Measurements from ENCODE around the gene NPC2. TPM values are rescaled to one million over a fixed set of nuclear protein-coding genes. Genes with fewer than 3 reads are reported as not detected.

NPC2 gene
- total and polyA plus RNA-seq, 2 of the 4 experiments (the other 2 are of a cell fraction) = 210 to 273 TPM

DNA sequence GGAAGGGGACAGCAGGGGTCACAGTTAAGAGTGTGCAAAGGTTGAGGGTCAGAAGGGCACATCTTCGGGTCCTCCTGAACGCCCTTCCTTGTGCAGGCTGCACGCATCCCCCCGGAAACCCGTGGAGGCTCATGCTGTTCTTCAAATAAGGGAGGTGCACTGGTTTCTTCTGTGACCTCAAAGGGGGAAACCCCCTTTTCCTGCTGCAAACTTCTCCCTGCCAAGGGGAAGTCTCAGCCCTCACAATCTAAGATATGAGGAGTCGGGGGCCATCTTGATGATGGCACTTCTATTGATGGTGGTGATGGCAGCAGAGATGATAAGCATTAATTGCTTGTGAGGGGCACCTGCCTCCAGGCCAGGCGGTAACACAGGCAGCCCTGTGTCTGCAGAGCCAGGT is 40.5 kb upstream of the NPC2 start:
- POLR2A ChIA-PET (ENCODE audit: unreplicated experiment) = no interaction called here
- dilution Hi-C loops (cut with HindIII; ENCODE audit: low sequenced_read_pairs, unreplicated experiment) (no loop called here), intact Hi-C loops (cut with micrococcal nuclease) (no loop called here), in situ Hi-C loops (cut with MboI; ENCODE audit: low sequenced_read_pairs) (no loop called here)
- no TSS peak for BruUV-seq (replicated peaks)
- H3K9me1 ChIP-seq (ENCODE audit: insufficient read depth, low read length) = peaks cover 5% of the 10 kb centered on the region
- no peak overlapping the region for H2BK5ac ChIP-seq (ENCODE audit: low read depth, low read length, poor library complexity, severe bottlenecking)
- H3K27ac ChIP-seq (ENCODE audit: insufficient read depth, low read length) = no peak overlapping the region
- H3K4me3 ChIP-seq (ENCODE audit: insufficient read depth, low read depth, low read length) = no peak overlapping the region
- no peak overlapping the region for H2AFZ ChIP-seq (replicated peaks; ENCODE audit: low read length, poor library complexity)
- H3K18ac ChIP-seq (ENCODE audit: low read depth, low read length) = no peak overlapping the region
- H3K4me1 ChIP-seq (ENCODE audit: control insufficient read depth, insufficient read depth, low read length) = peaks cover 3% of the 10 kb centered on the region
- no peak overlapping the region; the same call in 1 of the 2 replicates for H3K4ac ChIP-seq (ENCODE audit: low read depth, low read length)
- no peak overlapping the region for H2BK15ac ChIP-seq (ENCODE audit: low read depth, low read length)
- H3K56ac ChIP-seq (ENCODE audit: extremely low read depth, insufficient read depth, low read length) = no peak overlapping the region
- H2BK120ac ChIP-seq (ENCODE audit: low read depth, low read length) = no peak overlapping the region
- no peaks in the 10 kb centered on the region for H3K27me3 ChIP-seq (ENCODE audit: control insufficient read depth, insufficient read depth, low read length)
- no peak overlapping the region for H2AK5ac ChIP-seq (ENCODE audit: low read depth, low read length)
- no peak overlapping the region for H4K8ac ChIP-seq (ENCODE audit: low read depth in 2 of 2, low read length in 2 of 2)
- no peak overlapping the region for H4K91ac ChIP-seq (ENCODE audit: insufficient read depth, low read depth, low read length)
- H2BK20ac ChIP-seq (ENCODE audit: low read depth, low read length) = no peak overlapping the region
- H3K9me3 ChIP-seq (ENCODE audit: control insufficient read depth, insufficient read depth, low read length) = no peaks in the 10 kb centered on the region
- no peaks in the 10 kb centered on the region for H4K20me1 ChIP-seq (ENCODE audit: insufficient read depth, low read length)
- no peaks in the 10 kb centered on the region; the same call in 1 of the 2 replicates for H3K36me3 ChIP-seq (ENCODE audit: control insufficient read depth, insufficient read depth, low read length)
- ATAC-seq (ENCODE audit: low read depth) = no peak
- H4K5ac ChIP-seq (ENCODE audit: low read depth, low read length) = no peak overlapping the region
- no peak overlapping the region for H3K23ac ChIP-seq (ENCODE audit: low read depth, low read length)
- no peak for DNase-seq
- no peak overlapping the region for H3K4me2 ChIP-seq (ENCODE audit: low read depth, low read length)
- H2AK9ac ChIP-seq (replicated peaks; ENCODE audit: low read depth, low read length, poor library complexity) = no peak overlapping the region
- CTCF ChIA-PET = no interaction called here
- no peak overlapping the region for H3K14ac ChIP-seq (replicated peaks; ENCODE audit: low read depth, low read length)
- H3K79me1 ChIP-seq (ENCODE audit: low read depth in 1 of 2, low read length in 2 of 2) = peaks cover 0 to 4% of the 10 kb centered on the region in 2 experiments; a peak in 1 of 4 replicates
- TF ChIP-seq NFE2L2 (IDR thresholded peaks at IDR 0.05; ENCODE audit: low read depth, low read length) (no peak), RFX5 (IDR thresholded peaks at IDR 0.05; ENCODE audit: low read depth, low read length) (no peak), SMC3 (IDR thresholded peaks at IDR 0.05; ENCODE audit: low read depth, low read length) (no peak)
- 100% methylated on average over 1 of the region's 7 CpGs; no CpG with 5 or more reads in 1 of the 2 experiments for whole genome bisulfite sequencing, 2 experiments (ENCODE audit: extremely low coverage in 2 of 2, insufficient read length in 1 of 2)
- no peak overlapping the region for H3K9ac ChIP-seq (ENCODE audit: low read depth, low read length)
